T-helper 2 cell treated with Interferon-gamma antibody and Interleukin-4, amounts not matched to agents 100 ng/mL and 5 ng/mL, for 36 hours (primary cell): ENCODE data around the gene LINC01488. TPM values are rescaled to one million over a fixed set of nuclear protein-coding genes. Genes with fewer than 3 reads are reported as not detected.

Experiments used
- intact Hi-C: fragments of 100-400 bp; cut with micrococcal nuclease; formaldehyde crosslinking; loops from one replicate; pipeline ENCODE4 v1.15.1; 2023
- total RNA-seq: library from RNA; stranded (reverse); gene quantifications from 2 replicates; pipeline ENCODE4 v1.2.3, GENCODE V29; 2022

LINC01488 gene
- total RNA-seq, 1 donor from 2014 or later, result not detected

GRCh38 chr11:69508974-69509373 lies 27.5 kb downstream of the LINC01488 start:
- intact Hi-C loops, result no loop called here

- intact Hi-C loops, result no loop called here
These were observed 27.9 kb downstream of the LINC01488 start for GRCh38 chr11:69509381-69509780.

GRCh38 chr11:69509846-69510390 lies 28.5 kb downstream of the LINC01488 start:
- intact Hi-C loops, result no loop called here

GRCh38 chr11:69510471-69511357 lies 29.3 kb downstream of the LINC01488 start:
- intact Hi-C loops, result no loop called here

GRCh38 chr11:69511358-69512055 lies 30.0 kb downstream of the LINC01488 start:
- intact Hi-C loops, result no loop called here

- intact Hi-C loops, result no loop called here
These were observed 30.7 kb downstream of the LINC01488 start for GRCh38 chr11:69512136-69512535.

GRCh38 chr11:69512790-69513189 lies 31.3 kb downstream of the LINC01488 start:
- intact Hi-C loops, result no loop called here

- intact Hi-C loops, result no loop called here
These were observed 31.7 kb downstream of the LINC01488 start for GRCh38 chr11:69513196-69513595.

- intact Hi-C loops, result no loop called here
These were observed 32.3 kb downstream of the LINC01488 start for GRCh38 chr11:69513663-69514224.

- intact Hi-C loops, result no loop called here
These were observed 33.3 kb downstream of the LINC01488 start for GRCh38 chr11:69514771-69515170.

- intact Hi-C loops, result no loop called here
These were observed 34.1 kb downstream of the LINC01488 start for GRCh38 chr11:69515271-69516245.

- intact Hi-C loops, result no loop called here
These were observed 35.1 kb downstream of the LINC01488 start for GRCh38 chr11:69516526-69516925.

- intact Hi-C loops, result no loop called here
These were observed 36.9 kb downstream of the LINC01488 start for GRCh38 chr11:69518081-69518950.

- intact Hi-C loops, result no loop called here
These were observed 38.9 kb downstream of the LINC01488 start for GRCh38 chr11:69520186-69520916.

GRCh38 chr11:69521457-69521856 lies 40.0 kb downstream of the LINC01488 start:
- intact Hi-C loops, result no loop called here

- intact Hi-C loops, result no loop called here
These were observed 42.0 kb downstream of the LINC01488 start for GRCh38 chr11:69523453-69523852.

- intact Hi-C loops, result no loop called here
These were observed 42.9 kb downstream of the LINC01488 start for GRCh38 chr11:69524291-69524882.

GRCh38 chr11:69524991-69525411 lies 43.5 kb downstream of the LINC01488 start:
- intact Hi-C loops, result no loop called here
